ENCODE results near the gene POU4F1. TPM values are rescaled to one million over a fixed set of nuclear protein-coding genes. Genes with fewer than 3 reads are reported as not detected.

The POU4F1 gene
- total RNA-seq, 1 donor from 2014 or later = 0.11 TPM

GRCh38 chr13:78608252-78608687 is 4.9 kb upstream of the POU4F1 start:
- DNase-seq (ENCODE audit: low spot score) = no peak
- intact Hi-C loops (cut with DNase I) = loop anchor here (5.0 kb wide), 1 partner anchor 49 kb away; the partner anchor contains the start of gene OBI1

- intact Hi-C loops (cut with DNase I) = loop anchor here (5.0 kb wide), 1 partner anchor 50 kb away; the partner anchor contains the start of gene OBI1
These were observed 4.3 kb upstream of the POU4F1 start for GRCh38 chr13:78607409-78608251.

GRCh38 chr13:78606471-78607408 is 3.4 kb upstream of the POU4F1 start:
- intact Hi-C loops (cut with DNase I) = loop anchor here (5.0 kb wide), 1 partner anchor 51 kb away; the partner anchor contains the start of gene OBI1
- no peak for DNase-seq (ENCODE audit: low spot score)

More at GRCh38 chr13:78607409-78608251, 4.3 kb upstream of the POU4F1 start:
- DNase-seq (ENCODE audit: low spot score) = no peak

- DNase-seq (ENCODE audit: low spot score) = no peak
- intact Hi-C loops (cut with DNase I) = loop anchor here (5.0 kb wide), 1 partner anchor 52 kb away; the partner anchor contains the start of gene OBI1
These were observed 1.6 kb upstream of the POU4F1 start for GRCh38 chr13:78604782-78605611.

GRCh38 chr13:78602561-78603239 is 652 bp downstream of the POU4F1 start:
- intact Hi-C loops (cut with DNase I) = no loop called here
- DNase-seq (ENCODE audit: low spot score) = no peak

GRCh38 chr13:78601874-78602560 is 1.3 kb downstream of the POU4F1 start:
- no peak for DNase-seq (ENCODE audit: low spot score)
- intact Hi-C loops (cut with DNase I) = no loop called here

- intact Hi-C loops (cut with DNase I) = no loop called here
- DNase-seq (ENCODE audit: low spot score) = no peak
These were observed 2.1 kb downstream of the POU4F1 start for GRCh38 chr13:78601124-78601873.

- no peak for DNase-seq (ENCODE audit: low spot score)
- intact Hi-C loops (cut with DNase I) = no loop called here
These were observed 3.0 kb downstream of the POU4F1 start for GRCh38 chr13:78600280-78600883.

GRCh38 chr13:78599645-78600279 is 3.6 kb downstream of the POU4F1 start:
- DNase-seq (ENCODE audit: low spot score) = no peak
- intact Hi-C loops (cut with DNase I) = no loop called here

- no peak for DNase-seq (ENCODE audit: low spot score)
- intact Hi-C loops (cut with DNase I) = no loop called here
These were observed 4.2 kb downstream of the POU4F1 start for GRCh38 chr13:78598966-78599644.

- intact Hi-C loops (cut with DNase I) = no loop called here
- no peak for DNase-seq (ENCODE audit: low spot score)
These were observed 5.1 kb downstream of the POU4F1 start for GRCh38 chr13:78598116-78598781.

- DNase-seq (ENCODE audit: low spot score) = no peak
- intact Hi-C loops (cut with DNase I) = no loop called here
These were observed 5.8 kb downstream of the POU4F1 start for GRCh38 chr13:78597602-78597932.

GRCh38 chr13:78596736-78597601 is 6.4 kb downstream of the POU4F1 start:
- intact Hi-C loops (cut with DNase I) = no loop called here
- no peak for DNase-seq (ENCODE audit: low spot score)

- intact Hi-C loops (cut with DNase I) = no loop called here
- no peak for DNase-seq (ENCODE audit: low spot score)
These were observed 7.0 kb downstream of the POU4F1 start for GRCh38 chr13:78596399-78596735.
